ENCODE measurements around the gene ANKFN1.
A peak's percentile ranks its signal among the peaks of the same experiment; 100 is the strongest.

ANKFN1 gene

GRCh38 chr17:56148333-56148732, 4.9 kb upstream of the ANKFN1 start:
- DNase-seq (ENCODE audit: low read depth in 2 of 2): no peak

- no peak for DNase-seq (ENCODE audit: low read depth in 2 of 2)
Observed at GRCh38 chr17:56149266-56150036, 3.8 kb upstream of the ANKFN1 start.

- DNase-seq (ENCODE audit: low read depth in 2 of 2): no peak
Observed at GRCh38 chr17:56150649-56151048, 2.6 kb upstream of the ANKFN1 start.

GRCh38 chr17:56157845-56158244, 4.6 kb downstream of the ANKFN1 start:
- no peak for DNase-seq (ENCODE audit: low read depth in 2 of 2)

GRCh38 chr17:56158344-56158743, 5.1 kb downstream of the ANKFN1 start:
- no peak for DNase-seq (ENCODE audit: low read depth in 2 of 2)

- no peak for DNase-seq (ENCODE audit: low read depth in 2 of 2)
Observed at GRCh38 chr17:56158915-56159825, 5.9 kb downstream of the ANKFN1 start.

- DNase-seq (ENCODE audit: low read depth in 2 of 2): peak; percentile 17 to 20
Observed at GRCh38 chr17:56159826-56160380, 6.6 kb downstream of the ANKFN1 start.

- DNase-seq (ENCODE audit: low read depth in 2 of 2): no peak
Observed at GRCh38 chr17:56160422-56160821, 7.1 kb downstream of the ANKFN1 start.

GRCh38 chr17:56165072-56165641, 11.9 kb downstream of the ANKFN1 start:
- peak in 1 of 2 experiments; percentile 20 for DNase-seq (ENCODE audit: low read depth in 2 of 2)

GRCh38 chr17:56167491-56167890, 14.2 kb downstream of the ANKFN1 start:
- DNase-seq (ENCODE audit: low read depth in 2 of 2): no peak

GRCh38 chr17:56169621-56170020, 16.3 kb downstream of the ANKFN1 start:
- DNase-seq (ENCODE audit: low read depth in 2 of 2): no peak

- DNase-seq (ENCODE audit: low read depth in 2 of 2): no peak
Observed at GRCh38 chr17:56171186-56171959, 18.1 kb downstream of the ANKFN1 start.

- no peak for DNase-seq (ENCODE audit: low read depth in 2 of 2)
Observed at GRCh38 chr17:56172517-56172982, 19.3 kb downstream of the ANKFN1 start.

GRCh38 chr17:56173026-56173425, 19.8 kb downstream of the ANKFN1 start:
- no peak for DNase-seq (ENCODE audit: low read depth in 2 of 2)

GRCh38 chr17:56173958-56174835, 20.9 kb downstream of the ANKFN1 start:
- DNase-seq (ENCODE audit: low read depth in 2 of 2): no peak

GRCh38 chr17:56175299-56175955, 22.2 kb downstream of the ANKFN1 start:
- no peak for DNase-seq (ENCODE audit: low read depth in 2 of 2)

GRCh38 chr17:56176091-56176490, 22.8 kb downstream of the ANKFN1 start:
- DNase-seq (ENCODE audit: low read depth in 2 of 2): peak; percentile 44 to 54

GRCh38 chr17:56177361-56177760, 24.1 kb downstream of the ANKFN1 start:
- DNase-seq (ENCODE audit: low read depth in 2 of 2): no peak

GRCh38 chr17:56178203-56178602, 24.9 kb downstream of the ANKFN1 start:
- DNase-seq (ENCODE audit: low read depth in 2 of 2): no peak

- DNase-seq (ENCODE audit: low read depth in 2 of 2): no peak
Observed at GRCh38 chr17:56182081-56182480, 28.8 kb downstream of the ANKFN1 start.

All from fibroblast of skin of left quadriceps (primary cell).